GM18907 (cell line): ENCODE data around the gene SNRNP35.
"Not testable (repeated sequence)": the region's sequence is repeated elsewhere in the genome, so short reads cannot be mapped to it uniquely, and the experiment has no call there.

Source experiments
- ATAC-seq: cut with Tn5 transposase; IDR thresholded peaks from one replicate; pipeline ENCODE4 v1.9.1; 2021; ENCODE audit warnings: mild to moderate bottlenecking, moderate library complexity; ENCODE audit not compliant: unreplicated experiment

SNRNP35 gene

GRCh38 chr12:123487428-123487827, 29.5 kb downstream of the SNRNP35 start:
- no peak for ATAC-seq

- ATAC-seq = no peak
Measured at GRCh38 chr12:123488539-123489230, 30.7 kb downstream of the SNRNP35 start.

GRCh38 chr12:123489580-123489979, 31.6 kb downstream of the SNRNP35 start:
- ATAC-seq = no peak

GRCh38 chr12:123490089-123490488, 32.1 kb downstream of the SNRNP35 start:
- ATAC-seq = no peak

GRCh38 chr12:123491056-123491455, 33.1 kb downstream of the SNRNP35 start:
- ATAC-seq = no peak

GRCh38 chr12:123491481-123491880, 33.5 kb downstream of the SNRNP35 start:
- ATAC-seq = no peak

- not testable (repeated sequence) for ATAC-seq
Measured at GRCh38 chr12:123492339-123493039, 34.5 kb downstream of the SNRNP35 start.

- no peak for ATAC-seq
Measured at GRCh38 chr12:123494124-123494851, 36.3 kb downstream of the SNRNP35 start.

- ATAC-seq = no peak
Measured at GRCh38 chr12:123497065-123497464, 39.1 kb downstream of the SNRNP35 start.

GRCh38 chr12:123498126-123498825, 40.3 kb downstream of the SNRNP35 start:
- ATAC-seq = no peak

GRCh38 chr12:123499332-123499731, 41.4 kb downstream of the SNRNP35 start:
- no peak for ATAC-seq

- no peak for ATAC-seq
Measured at GRCh38 chr12:123502163-123502704, 44.3 kb downstream of the SNRNP35 start.

GRCh38 chr12:123506059-123506842, 48.3 kb downstream of the SNRNP35 start:
- no peak for ATAC-seq

GRCh38 chr12:123506843-123507236, 48.9 kb downstream of the SNRNP35 start:
- no peak for ATAC-seq

GRCh38 chr12:123512838-123513665, 55.1 kb downstream of the SNRNP35 start:
- no peak for ATAC-seq

GRCh38 chr12:123513805-123514204, 55.9 kb downstream of the SNRNP35 start:
- no peak for ATAC-seq

- ATAC-seq = not testable (repeated sequence)
Measured at GRCh38 chr12:123514582-123515221, 56.8 kb downstream of the SNRNP35 start.

- no peak for ATAC-seq
Measured at GRCh38 chr12:123516216-123516780, 58.4 kb downstream of the SNRNP35 start.
